Right renal pelvis (tissue), 4 donors: Measurements from ENCODE around the gene EPB41L4B. TPM values are rescaled to one million over a fixed set of nuclear protein-coding genes. Genes with fewer than 3 reads are reported as not detected.
"Not testable (repeated sequence)": the region's sequence is repeated elsewhere in the genome, so short reads cannot be mapped to it uniquely, and the experiment has no call there.

Source experiments
- DNase-seq, 4 donors: peaks; one replicate each; pipeline ENCODE4 v3.0.0-alpha.2; 2013; ENCODE audit warnings: low read depth in 4 of 4, low spot score in 3 of 4, missing footprints in 1 of 4
- polyA plus RNA-seq, 4 donors: library from polyadenylated mRNA; unstranded; fragments of 120-200 nt; gene quantifications; one replicate each; pipeline ENCODE4 v1.2.1, GENCODE V29; 2013; ENCODE audit not compliant: insufficient read length in 4 of 4

The EPB41L4B gene
- polyA plus RNA-seq, 4 donors = 13.8 to 20.5 (median 16.7) TPM

DNA sequence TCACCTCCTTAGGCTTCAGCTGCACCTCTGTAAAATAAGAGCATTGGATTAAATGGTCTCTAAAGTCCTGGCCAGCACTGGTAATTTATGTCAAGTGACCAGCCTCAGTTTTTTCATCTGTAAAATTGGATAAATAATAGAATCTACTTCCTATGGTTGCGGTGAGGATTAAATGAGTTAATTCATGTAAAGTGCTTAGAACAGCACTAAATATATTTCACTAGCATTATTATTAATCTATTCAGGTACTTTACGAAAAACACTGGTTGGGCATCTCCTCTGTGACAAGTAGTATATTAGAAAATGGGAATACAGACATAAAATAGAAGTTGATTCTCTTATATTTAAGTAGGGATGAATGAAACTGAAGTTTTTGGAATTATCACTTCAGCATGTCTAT lies 187.3 kb downstream of the EPB41L4B start:
- no peak for DNase-seq

DNA sequence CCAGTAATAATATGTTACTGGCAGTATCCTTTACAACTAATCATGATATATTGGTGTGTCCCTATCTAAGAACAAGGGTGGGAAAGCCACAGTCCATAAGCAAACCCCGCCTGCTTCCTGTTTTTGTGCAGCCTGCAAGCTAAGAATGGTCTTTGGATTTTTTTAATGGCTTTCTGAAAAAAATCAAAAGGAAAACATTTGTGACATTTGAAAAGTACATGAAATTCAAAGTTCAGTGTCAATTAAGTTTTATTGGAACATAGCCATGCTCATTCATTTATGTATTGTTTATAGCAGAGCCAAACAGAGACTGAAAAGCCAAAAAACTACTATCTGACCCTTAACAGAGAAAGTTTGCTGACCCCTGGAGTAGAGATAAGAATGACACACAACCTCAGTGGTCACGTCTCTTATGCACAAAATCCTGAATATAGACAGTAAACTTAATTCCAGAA lies 188.3 kb downstream of the EPB41L4B start:
- DNase-seq = no peak

DNA sequence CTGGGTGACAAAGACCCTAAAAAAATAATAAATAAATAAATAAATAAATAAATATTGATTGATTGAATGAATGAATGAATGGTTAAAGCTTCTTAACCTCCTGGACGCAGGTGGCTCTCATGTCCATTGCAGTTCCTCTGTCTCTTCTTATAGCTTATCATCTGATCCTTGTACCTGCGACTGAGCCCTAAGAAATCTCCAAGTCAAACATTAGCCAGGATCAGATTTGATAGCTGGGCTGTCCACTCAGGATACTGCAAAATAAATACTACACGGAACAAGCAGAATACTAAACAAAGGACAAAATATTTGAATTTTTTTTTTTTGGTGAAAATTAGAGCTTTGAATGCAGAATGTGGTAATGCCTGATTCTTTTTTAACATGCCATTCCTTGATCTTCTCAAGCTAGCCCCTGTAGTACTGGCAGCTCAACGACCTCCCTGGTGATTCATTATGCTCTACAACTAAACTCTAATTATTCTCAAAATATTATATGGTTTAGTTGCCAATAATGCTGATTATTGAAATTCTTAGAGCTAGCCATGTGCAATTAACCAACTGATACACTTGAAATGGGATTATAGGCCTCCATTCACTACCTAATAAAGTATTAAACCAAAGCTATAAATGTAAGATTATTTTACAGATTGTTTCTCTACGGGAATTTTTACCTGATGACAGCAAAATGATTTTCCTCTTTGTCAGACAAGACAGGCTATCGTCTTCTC lies 191.2 kb downstream of the EPB41L4B start:
- no peak for DNase-seq

DNA sequence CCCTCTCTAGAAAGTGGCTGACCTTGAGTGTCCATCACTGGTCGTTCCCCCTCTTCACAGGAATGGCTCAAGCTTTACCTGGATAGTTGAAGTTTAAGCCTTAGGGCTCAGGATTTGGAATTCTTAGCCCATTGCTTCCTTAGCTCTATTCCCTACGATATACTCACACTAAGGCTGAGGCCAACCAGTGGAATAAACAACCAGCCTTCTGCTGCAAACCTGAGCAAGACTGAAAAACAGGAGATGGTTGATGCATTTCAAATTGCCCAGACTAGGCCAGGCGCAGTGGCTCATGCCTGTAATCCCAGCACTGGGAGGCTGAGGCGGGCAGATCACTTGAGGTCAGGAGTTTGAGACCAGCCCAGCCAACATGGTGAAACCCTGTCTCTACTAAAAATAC lies 194.2 kb downstream of the EPB41L4B start:
- not testable (repeated sequence) for DNase-seq

DNA sequence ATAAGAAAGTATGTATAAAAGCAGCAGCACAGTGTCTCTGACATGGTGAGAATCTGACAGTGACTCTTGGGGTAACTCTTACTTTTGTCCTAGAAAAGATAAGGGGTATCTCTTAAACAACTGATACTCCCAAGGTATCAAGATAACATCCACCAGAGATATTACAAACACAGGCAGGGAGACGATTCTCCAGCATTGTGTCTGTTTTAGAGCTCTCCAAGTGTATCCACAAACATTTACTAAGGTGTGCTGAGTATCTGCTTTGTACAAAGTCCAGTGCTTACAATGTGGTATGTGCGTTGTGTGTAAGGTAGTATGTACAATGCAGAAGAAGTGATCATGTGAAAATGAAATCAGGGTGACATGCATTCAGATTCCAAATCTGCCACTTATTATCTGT lies 196.7 kb downstream of the EPB41L4B start:
- no peak for DNase-seq

DNA sequence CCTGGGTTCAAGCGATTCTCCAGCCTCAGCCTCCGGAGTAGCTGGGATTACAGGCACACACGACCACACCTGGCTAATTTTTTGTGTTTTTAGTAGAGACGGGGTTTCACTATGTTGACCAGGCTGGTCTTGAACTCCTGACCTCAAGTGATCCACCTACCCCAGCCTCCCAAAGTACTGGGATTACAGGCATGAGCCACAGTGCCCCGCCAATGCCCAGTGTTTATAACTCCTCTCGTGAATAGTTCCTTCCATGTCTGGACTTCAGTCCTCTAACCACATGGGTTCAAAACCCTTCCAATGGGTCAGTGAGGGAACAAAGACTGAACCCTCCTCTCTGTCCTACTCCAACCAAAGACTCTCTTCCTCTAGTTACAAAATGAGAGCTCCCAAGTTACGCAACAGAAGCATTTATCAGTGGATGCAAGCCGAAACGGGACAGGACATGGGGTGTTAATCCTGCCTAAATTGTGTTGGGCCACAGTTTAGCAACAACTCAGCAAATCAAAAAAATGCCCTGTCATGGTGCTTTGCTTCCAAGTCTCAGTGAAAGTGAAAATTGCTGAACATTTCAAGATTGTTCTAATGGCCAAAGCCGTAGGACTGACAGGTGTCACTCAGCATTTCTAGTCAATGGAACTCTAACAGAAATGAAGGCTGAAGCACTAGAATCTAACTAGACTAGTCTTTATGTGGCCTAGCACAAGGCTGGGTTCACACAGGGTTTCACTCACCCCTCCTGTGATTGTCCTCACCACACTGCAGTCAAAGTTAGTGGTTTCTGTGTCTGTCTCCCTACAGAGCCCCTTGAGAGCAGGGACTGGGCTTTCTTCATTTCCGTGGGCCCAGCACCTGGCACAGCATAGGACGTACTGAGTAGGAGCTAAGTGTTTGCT lies 197.9 kb downstream of the EPB41L4B start:
- no peak for DNase-seq

Other genes with a start within 250 kb of the EPB41L4B start
- gene TMEM245, start 201.1 kb downstream of the EPB41L4B start, polyA plus RNA-seq = 10 to 100 TPM; 66.8 to 78.5 (median 71.8) TPM
- 1 to 10 TPM; 2.0 to 4.4 (median 3.2) TPM for gene FRRS1L, start 153.8 kb downstream of the EPB41L4B start, polyA plus RNA-seq
- 10 to 100 TPM; 42.9 to 58.5 (median 49.1) TPM for gene PTPN3, start 177.2 kb upstream of the EPB41L4B start, polyA plus RNA-seq